Mesenchymal stem cell (in vitro differentiated cells and primary cell): Measurements from ENCODE around the gene MRPS7.
"Not testable (repeated sequence)": the region's sequence is repeated elsewhere in the genome, so short reads cannot be mapped to it uniquely, and the experiment has no call there.

Experiments used
- DNase-seq: peaks from one replicate; pipeline ENCODE4 v3.0.0-alpha.2; 2013
- H2AFZ ChIP-seq: one replicate; pipeline ENCODE4 v1.6.1; 2013; ENCODE audit warnings: low read depth, mild to moderate bottlenecking, control low read depth, inconsistent platforms, low read length, moderate library complexity
- H2AK5ac ChIP-seq: 2 replicates; pipeline ENCODE4 v1.6.1; 2013; ENCODE audit warnings: low read length, moderate library complexity, mild to moderate bottlenecking, inconsistent platforms; ENCODE audit not compliant: severe bottlenecking
- H2BK120ac ChIP-seq: one replicate; pipeline ENCODE4 v1.6.1; 2013; ENCODE audit warnings: low read depth, mild to moderate bottlenecking, inconsistent platforms, low read length, moderate library complexity
- H2BK12ac ChIP-seq, 2 experiments: one replicate each; pipeline ENCODE4 v1.6.1; 2013; ENCODE audit warnings: inconsistent platforms in 2 of 2, low read length in 2 of 2, mild to moderate bottlenecking in 2 of 2, moderate library complexity in 2 of 2, control low read depth in 1 of 2
- H2BK15ac ChIP-seq: one replicate; pipeline ENCODE4 v1.6.1; 2013; ENCODE audit warnings: mild to moderate bottlenecking, low read depth, inconsistent platforms; ENCODE audit not compliant: poor library complexity, severe bottlenecking
- H2BK5ac ChIP-seq: 2 replicates; pipeline ENCODE4 v1.6.1; 2013; ENCODE audit warnings: low read depth, mild to moderate bottlenecking, low read length, control low read depth, inconsistent platforms; ENCODE audit not compliant: poor library complexity, severe bottlenecking
- H3K14ac ChIP-seq, 2 experiments: one replicate each; pipeline ENCODE4 v1.6.1; 2013; ENCODE audit warnings: inconsistent platforms in 2 of 2, low read length in 2 of 2, control low read depth in 1 of 2, mild to moderate bottlenecking in 1 of 2, moderate library complexity in 1 of 2
- H3K18ac ChIP-seq, 2 experiments: one replicate each; pipeline ENCODE4 v1.6.1; 2013; ENCODE audit warnings: inconsistent platforms in 2 of 2, low read length in 2 of 2, control low read depth in 1 of 2, low read depth in 1 of 2, mild to moderate bottlenecking in 1 of 2
- H3K23ac ChIP-seq, 2 experiments: one replicate each; pipeline ENCODE4 v1.6.1; 2013; ENCODE audit warnings: inconsistent platforms in 2 of 2, low read length in 2 of 2, mild to moderate bottlenecking in 2 of 2, moderate library complexity in 2 of 2, control low read depth in 1 of 2
- H3K27ac ChIP-seq: 2 replicates; pipeline ENCODE4 v1.5.1; 2013; ENCODE audit warnings: mild to moderate bottlenecking, moderate library complexity, low read length, control low read depth, inconsistent platforms; ENCODE audit not compliant: poor library complexity, severe bottlenecking
- H3K27me3 ChIP-seq, 2 experiments: 2 replicates each; pipeline versions ENCODE4 v1.6.1 to v1.7.0; 2013; ENCODE audit warnings: low read length in 2 of 2, mild to moderate bottlenecking in 2 of 2, moderate library complexity in 2 of 2, control low read depth in 1 of 2, inconsistent platforms in 1 of 2; ENCODE audit not compliant: control insufficient read depth in 1 of 2, insufficient read depth in 1 of 2
- H3K36me3 ChIP-seq, 2 experiments: 2 replicates each; pipeline versions ENCODE4 v1.6.1 to v1.7.0; 2013; ENCODE audit warnings: low read length in 2 of 2, control low read depth in 1 of 2, inconsistent platforms in 1 of 2, low read depth in 1 of 2, mild to moderate bottlenecking in 1 of 2; ENCODE audit not compliant: insufficient read depth in 2 of 2, control insufficient read depth in 1 of 2
- H3K4ac ChIP-seq, 2 experiments: one replicate each; pipeline ENCODE4 v1.6.1; 2013; ENCODE audit warnings: inconsistent platforms in 2 of 2, low read length in 2 of 2, mild to moderate bottlenecking in 2 of 2, moderate library complexity in 2 of 2, control low read depth in 1 of 2, low read depth in 1 of 2
- H3K4me1 ChIP-seq: 2 replicates; pipeline ENCODE4 v1.6.1; 2013; ENCODE audit warnings: low read depth, low read length, control low read depth; ENCODE audit not compliant: control insufficient read depth, insufficient read depth
- H3K4me2 ChIP-seq: 2 replicates; pipeline ENCODE4 v1.6.1; 2013; ENCODE audit warnings: low read length, mild to moderate bottlenecking, inconsistent platforms; ENCODE audit not compliant: poor library complexity, severe bottlenecking
- H3K4me3 ChIP-seq, 2 experiments: 2 replicates each; pipeline versions ENCODE4 v1.5.1 to v1.7.0; 2013; ENCODE audit warnings: low read length in 2 of 2, mild to moderate bottlenecking in 2 of 2, control low read depth in 1 of 2, low read depth in 1 of 2; ENCODE audit not compliant: insufficient read depth in 1 of 2
- H3K79me1 ChIP-seq: replicated peaks from 2 replicates; pipeline ENCODE4 v1.6.1; 2013; ENCODE audit warnings: mild to moderate bottlenecking, control low read depth, low read length, inconsistent platforms; ENCODE audit not compliant: poor library complexity, severe bottlenecking
- H3K9ac ChIP-seq: 2 replicates; pipeline ENCODE4 v1.7.0; 2013; ENCODE audit warnings: mild to moderate bottlenecking, low read length, moderate library complexity
- H3K9me3 ChIP-seq: 2 replicates; pipeline ENCODE4 v1.7.0; 2013; ENCODE audit warnings: mild to moderate bottlenecking, low read length; ENCODE audit not compliant: control insufficient read depth
- H4K8ac ChIP-seq: one replicate; pipeline ENCODE4 v1.6.1; 2013; ENCODE audit warnings: inconsistent platforms, mild to moderate bottlenecking, low read length, moderate library complexity
- H4K91ac ChIP-seq: one replicate; pipeline ENCODE4 v1.6.1; 2013; ENCODE audit warnings: mild to moderate bottlenecking, low read length, inconsistent platforms
- WGBS: methylation state at CpG from one replicate; pipeline ENCODE4 v1.1.7; 2013; ENCODE audit warnings: mixed read lengths; 5-methylcytosine and 5-hydroxymethylcytosine counted together

Gene MRPS7

GRCh38 chr17:75280189-75280588 is 18.5 kb downstream of the MRPS7 start:
- H3K4me1 ChIP-seq, H3K79me1 ChIP-seq, H3K14ac ChIP-seq, H2BK5ac ChIP-seq, H3K4ac ChIP-seq, H2AK5ac ChIP-seq, H2BK15ac ChIP-seq, H2BK120ac ChIP-seq, H2AFZ ChIP-seq, H4K91ac ChIP-seq, H3K18ac ChIP-seq, H4K8ac ChIP-seq, H3K9me3 ChIP-seq, DNase-seq, H3K27ac ChIP-seq, H3K9ac ChIP-seq, H3K4me2 ChIP-seq, H3K23ac ChIP-seq, H3K27me3 ChIP-seq, H2BK12ac ChIP-seq, H3K4me3 ChIP-seq: not testable (repeated sequence)
- 99% methylated on average over 4 of the region's 4 CpGs for WGBS
- H3K36me3 ChIP-seq, result peaks cover 8 to 11% of the 10 kb centered on the region in 2 experiments

- Histone ChIP-seq H4K8ac (no peak overlapping the region), H2AK5ac (no peak overlapping the region), H3K18ac (no peak overlapping the region), H3K36me3 (peaks cover 16% of the 10 kb centered on the region in 2 experiments), H2BK12ac (no peak overlapping the region), H4K91ac (no peak overlapping the region), H2BK15ac (no peak overlapping the region), H3K9me3 (no peaks in the 10 kb centered on the region), H3K27ac (no peak overlapping the region), H3K79me1 (peaks cover 3% of the 10 kb centered on the region), H3K14ac (no peak overlapping the region), H3K4me3 (no peak overlapping the region), H3K4me1 (peaks cover 3% of the 10 kb centered on the region), H2BK5ac (no peak overlapping the region), H3K23ac (no peak overlapping the region), H2BK120ac (no peak overlapping the region), H3K9ac (no peak overlapping the region), H3K4ac (no peak overlapping the region), H3K4me2 (no peak overlapping the region), H3K27me3 (no peaks in the 10 kb centered on the region), H2AFZ (no peak overlapping the region)
- WGBS, result 75% methylated on average over 6 of the region's 6 CpGs
- no peak for DNase-seq
Observed at GRCh38 chr17:75285123-75285522, 23.4 kb downstream of the MRPS7 start.

- Histone ChIP-seq H2BK12ac (no peak overlapping the region), H3K4me2 (no peak overlapping the region), H2BK120ac (no peak overlapping the region), H3K14ac (no peak overlapping the region), H3K36me3 (peaks cover 10 to 12% of the 10 kb centered on the region in 2 experiments), H2AK5ac (no peak overlapping the region), H3K27me3 (no peaks in the 10 kb centered on the region), H3K9me3 (no peaks in the 10 kb centered on the region), H4K91ac (no peak overlapping the region), H3K4me1 (peaks cover 3% of the 10 kb centered on the region), H2BK5ac (no peak overlapping the region), H3K79me1 (peaks cover 3% of the 10 kb centered on the region), H3K27ac (no peak overlapping the region), H3K23ac (no peak overlapping the region), H4K8ac (no peak overlapping the region), H2AFZ (no peak overlapping the region), H2BK15ac (no peak overlapping the region), H3K4ac (no peak overlapping the region), H3K4me3 (no peak overlapping the region), H3K9ac (no peak overlapping the region), H3K18ac (no peak overlapping the region)
- DNase-seq, result no peak
- WGBS, result 94% methylated on average over 9 of the region's 9 CpGs
Observed at GRCh38 chr17:75287221-75287620, 25.5 kb downstream of the MRPS7 start.

GRCh38 chr17:75288359-75288758 is 26.7 kb downstream of the MRPS7 start:
- Histone ChIP-seq H3K9ac (peak overlapping the region; percentile 99), H3K23ac (no peak overlapping the region), H2AFZ (no peak overlapping the region), H3K27me3 (no peaks in the 10 kb centered on the region), H2AK5ac (no peak overlapping the region), H2BK15ac (no peak overlapping the region), H2BK120ac (no peak overlapping the region), H3K4ac (no peak overlapping the region), H3K4me2 (no peak overlapping the region), H3K79me1 (peaks cover 3% of the 10 kb centered on the region), H3K27ac (no peak overlapping the region), H2BK5ac (no peak overlapping the region), H3K14ac (no peak overlapping the region), H4K91ac (no peak overlapping the region), H4K8ac (no peak overlapping the region), H3K18ac (no peak overlapping the region), H2BK12ac (no peak overlapping the region), H3K9me3 (no peaks in the 10 kb centered on the region), H3K4me1 (peaks cover 3% of the 10 kb centered on the region), H3K4me3 (peak overlapping the region in 1 of 2 experiments; percentile 99), H3K36me3 (peaks cover 9 to 12% of the 10 kb centered on the region in 2 experiments)
- no peak for DNase-seq
- no CpG with 5 or more reads among the region's 2 CpGs for WGBS
